Liver (tissue), 9 donors: ENCODE data around the gene BEST2. TPM values are rescaled to one million over a fixed set of nuclear protein-coding genes. Genes with fewer than 3 reads are reported as not detected.

ENCODE experiments used
- DNase-seq: peaks from one replicate; pipeline ENCODE4 v3.0.0-alpha.2; 2017; ENCODE audit warnings: low spot score
- H3K27ac ChIP-seq, 2 donors: one replicate each; pipeline ENCODE4 v1.7.0; 2013; ENCODE audit warnings: inconsistent platforms in 2 of 2, low read length in 2 of 2, control low read depth in 1 of 2, low read depth in 1 of 2, mild to moderate bottlenecking in 1 of 2
- H3K27me3 ChIP-seq, 4 donors: one replicate each; pipeline versions ENCODE4 v1.6.1 to v1.7.0; 2013; ENCODE audit warnings: low read length in 3 of 4, inconsistent platforms in 1 of 4, mild to moderate bottlenecking in 1 of 4, moderate library complexity in 1 of 4; ENCODE audit not compliant: control insufficient read depth in 4 of 4, insufficient read depth in 4 of 4
- H3K36me3 ChIP-seq, 4 donors: one replicate each; pipeline versions ENCODE4 v1.6.1 to v1.7.0; 2013; ENCODE audit warnings: low read length in 3 of 4, mild to moderate bottlenecking in 3 of 4, low read depth in 1 of 4, moderate library complexity in 1 of 4; ENCODE audit not compliant: control insufficient read depth in 4 of 4, insufficient read depth in 3 of 4
- H3K4me1 ChIP-seq, 4 donors: one replicate each; pipeline versions ENCODE4 v1.6.1 to v1.7.0; 2013; ENCODE audit warnings: low read length in 3 of 4, mild to moderate bottlenecking in 3 of 4, moderate library complexity in 1 of 4; ENCODE audit not compliant: control insufficient read depth in 4 of 4, insufficient read depth in 4 of 4
- H3K4me3 ChIP-seq, 3 donors: one replicate each; pipeline versions ENCODE4 v1.6.1 to v1.7.0; 2013; ENCODE audit warnings: low read length in 3 of 3, control low read depth in 1 of 3, low read depth in 1 of 3, mild to moderate bottlenecking in 1 of 3
- H3K9ac ChIP-seq, 2 donors: one replicate each; pipeline ENCODE4 v1.7.0; 2013; ENCODE audit warnings: low read length in 2 of 2, mild to moderate bottlenecking in 2 of 2, moderate library complexity in 2 of 2, control low read depth in 1 of 2, low read depth in 1 of 2
- H3K9me3 ChIP-seq, 4 donors: one replicate each; pipeline versions ENCODE4 v1.6.1 to v1.7.0; 2013; ENCODE audit warnings: low read length in 3 of 4; ENCODE audit not compliant: control insufficient read depth in 4 of 4
- ATF3 ChIP-seq: IDR thresholded peaks from 2 replicates; pipeline ENCODE4 v1.6.1; 2016; ENCODE audit warnings: antibody characterized with exemption
- CTCF ChIP-seq: fragments of 150-350 bp; IDR thresholded peaks from 2 replicates; pipeline ENCODE4 v1.5.1; 2017; ENCODE audit warnings: improper control_type of control experiment, low read depth, low read length; ENCODE audit not compliant: missing input control
- EGR1 ChIP-seq, 2 donors: IDR thresholded peaks; 2 replicates each; pipeline ENCODE4 v1.6.1; 2016 to 2018; ENCODE audit warnings: antibody characterized with exemption in 2 of 2, low read depth in 2 of 2
- FOXA1 ChIP-seq: IDR thresholded peaks from 2 replicates; pipeline ENCODE4 v1.6.1; 2016; ENCODE audit warnings: antibody characterized with exemption
- FOXA2 ChIP-seq: IDR thresholded peaks from 2 replicates; pipeline ENCODE4 v1.6.1; 2016; ENCODE audit warnings: antibody characterized with exemption
- GABPA ChIP-seq, 2 donors: IDR thresholded peaks in 1 of 2; conservative IDR thresholded peaks in 1 of 2; 2 replicates each; pipeline ENCODE4 v1.6.1; 2016; ENCODE audit warnings: antibody characterized with exemption in 2 of 2, mild to moderate bottlenecking in 1 of 2, moderate library complexity in 1 of 2
- HNF4A ChIP-seq, 2 donors: conservative IDR thresholded peaks; 2 replicates each; pipeline ENCODE4 v1.6.1; 2016; ENCODE audit warnings: antibody characterized with exemption in 2 of 2, mild to moderate bottlenecking in 2 of 2
- HNF4G ChIP-seq: IDR thresholded peaks from 2 replicates; pipeline ENCODE4 v1.6.1; 2016; ENCODE audit warnings: antibody characterized with exemption
- JUND ChIP-seq, 2 donors: IDR thresholded peaks; 2 replicates each; pipeline ENCODE4 v1.6.1; 2016; ENCODE audit warnings: antibody characterized with exemption in 2 of 2
- MAX ChIP-seq: IDR thresholded peaks from 2 replicates; pipeline ENCODE4 v1.6.1; 2016; ENCODE audit warnings: antibody characterized with exemption
- NR2F2 ChIP-seq: IDR thresholded peaks from 2 replicates; pipeline ENCODE4 v1.6.1; 2016; ENCODE audit warnings: antibody characterized with exemption
- RAD21 ChIP-seq, 2 donors: IDR thresholded peaks; 2 replicates each; pipeline ENCODE4 v1.6.1; 2016; ENCODE audit warnings: antibody characterized with exemption in 2 of 2, mild to moderate bottlenecking in 2 of 2
- REST ChIP-seq: IDR thresholded peaks from 2 replicates; pipeline ENCODE4 v1.6.1; 2016; ENCODE audit warnings: antibody characterized with exemption, mild to moderate bottlenecking
- RXRA ChIP-seq, 2 donors: IDR thresholded peaks; 2 replicates each; pipeline ENCODE4 v1.6.1; 2017 to 2018; ENCODE audit warnings: antibody characterized with exemption in 2 of 2, mild to moderate bottlenecking in 1 of 2
- SP1 ChIP-seq: IDR thresholded peaks from 2 replicates; pipeline ENCODE4 v1.6.1; 2018; ENCODE audit warnings: antibody characterized with exemption, mild to moderate bottlenecking
- TAF1 ChIP-seq: conservative IDR thresholded peaks from 2 replicates; pipeline ENCODE4 v1.6.1; 2016; ENCODE audit warnings: antibody characterized with exemption, mild to moderate bottlenecking
- YY1 ChIP-seq: IDR thresholded peaks from 2 replicates; pipeline ENCODE4 v1.6.1; 2016; ENCODE audit warnings: antibody characterized with exemption, mild to moderate bottlenecking
- ZBTB33 ChIP-seq: IDR thresholded peaks from 2 replicates; pipeline ENCODE4 v1.6.1; 2016; ENCODE audit warnings: antibody characterized with exemption
- WGBS: extraction: QIAGEN DNeasy Blood & Tissue Kit; methylation state at CpG from one replicate; pipeline ENCODE4 v1.1.7; 2013; 5-methylcytosine and 5-hydroxymethylcytosine counted together
- polyA plus RNA-seq, 2 donors: library from polyadenylated mRNA; stranded (reverse) in 1 of 2; unstranded in 1 of 2; fragments of 200-250 nt in 1 of 2; fragments of >200 nt in 1 of 2; fragmentation: Nextera tagmentation in 1 of 2; extraction: Ambion mirVana in 1 of 2; gene quantifications; one replicate each; pipeline versions ENCODE4 v1.2.1 to v1.2.3, GENCODE V29; 2013 to 2015
- total RNA-seq, 2 donors: library from RNA; depleted of rRNA; stranded (reverse); fragments of >200 nt; gene quantifications; one replicate each; pipeline ENCODE4 v1.2.3, GENCODE V29; 2014
- donor health status: healthy.
- donor health status: healthy.
- donor health status: healthy.
- donor health status: healthy.
- donor health status: healthy.

The BEST2 gene
- total and polyA plus RNA-seq, 4 donors: not detected

- TF ChIP-seq CTCF: no peak
- no peak for TF ChIP-seq RAD21 (IDR thresholded peaks at IDR 0.05)
- no peak for TF ChIP-seq HNF4G
- peak; percentile 39 to 47 for TF ChIP-seq RXRA (IDR thresholded peaks at IDR 0.05)
- TF ChIP-seq ATF3: no peak
- TF ChIP-seq EGR1 (IDR thresholded peaks at IDR 0.05; ENCODE audit: low read depth in 2 of 2): no peak
- TF ChIP-seq YY1: no peak
These were observed 39.2 kb downstream of the BEST2 start (continued) for GRCh38 chr19:12790628-12791344.

- Histone ChIP-seq H3K36me3 (no peaks in the 10 kb centered on the region), H3K4me1 (peaks cover 3 to 36% (median 26%) of the 10 kb centered on the region in 4 donors), H3K4me3 (peak within 1 kb of the TSS; percentile 83 to 99 (median 98)), H3K9me3 (no peaks in the 10 kb centered on the region), H3K27me3 (no peaks in the 10 kb centered on the region), H3K9ac (peak within 1 kb of the TSS; percentile 98 to 100), H3K27ac (peak within 1 kb of the TSS; percentile 98 to 99)
- WGBS: under 1% methylated on average over 73 of the region's 73 CpGs
- TF ChIP-seq EGR1 (IDR thresholded peaks at IDR 0.05; ENCODE audit: low read depth in 2 of 2) (peak; percentile 69 to 86), RAD21 (IDR thresholded peaks at IDR 0.05) (peak in 1 of 2 donors; percentile 36), FOXA2 (peak; percentile 92), HNF4A (conservative IDR thresholded peaks at IDR 0.05) (no peak), SP1 (peak; percentile 97), RXRA (IDR thresholded peaks at IDR 0.05) (no peak), MAX (no peak), YY1 (peak; percentile 84), JUND (IDR thresholded peaks at IDR 0.05) (peak in 1 of 2 donors; percentile 37), GABPA (IDR thresholded peaks at IDR 0.05 in 1 of 2, conservative IDR thresholded peaks at IDR 0.05 in 1 of 2) (peak in 1 of 2 donors; percentile 73), TAF1 (peak; percentile 99), ATF3 (no peak), FOXA1 (no peak), NR2F2 (no peak), HNF4G (no peak), CTCF (no peak), ZBTB33 (no peak), REST (peak; percentile 96)
- peak; percentile 97 for DNase-seq
These were observed 39.9 kb downstream of the BEST2 start, which contains the start of gene JUNB for GRCh38 chr19:12791345-12792050. Gene JUNB, plus strand, starts transcription at chr19:12791486. Its CDS starts 286 bp downstream, at chr19:12791772.
